Osteocyte (in vitro differentiated cells): ENCODE data around the gene SLC12A3. TPM values are rescaled to one million over a fixed set of nuclear protein-coding genes. Genes with fewer than 3 reads are reported as not detected.
"Not testable (repeated sequence)": the region's sequence is repeated elsewhere in the genome, so short reads cannot be mapped to it uniquely, and the experiment has no call there.

Experiments
- DNase-seq: peaks from one replicate; pipeline ENCODE4 v3.0.0; 2021; ENCODE audit warnings: mixed read lengths; ENCODE audit not compliant: unreplicated experiment; ENCODE audit errors: extremely low spot score
- H3K27ac Mint-ChIP-seq: one replicate; pipeline ENCODE4 v1.8.0; 2021; ENCODE audit warnings: mild to moderate bottlenecking, mixed read lengths; ENCODE audit not compliant: unreplicated experiment
- H3K27me3 Mint-ChIP-seq: one replicate; pipeline ENCODE4 v1.8.0; 2021; ENCODE audit warnings: mixed read lengths; ENCODE audit not compliant: unreplicated experiment
- H3K36me3 Mint-ChIP-seq: one replicate; pipeline ENCODE4 v1.8.0; 2021; ENCODE audit warnings: mixed read lengths; ENCODE audit not compliant: unreplicated experiment
- H3K4me1 Mint-ChIP-seq: one replicate; pipeline ENCODE4 v1.8.0; 2021; ENCODE audit warnings: mixed read lengths; ENCODE audit not compliant: unreplicated experiment
- H3K4me3 Mint-ChIP-seq: one replicate; pipeline ENCODE4 v1.8.0; 2021; ENCODE audit warnings: mild to moderate bottlenecking, moderate library complexity, mixed read lengths; ENCODE audit not compliant: unreplicated experiment
- H3K9me3 Mint-ChIP-seq: one replicate; pipeline ENCODE4 v1.8.0; 2021; ENCODE audit warnings: mixed read lengths; ENCODE audit not compliant: unreplicated experiment
- CTCF ChIP-seq: fragments of 200-600 bp; sonication (generic); IDR thresholded peaks from 2 replicates; pipeline ENCODE4 v1.5.0; 2021; ENCODE audit warnings: antibody characterized with exemption, mild to moderate bottlenecking, moderate library complexity
- total RNA-seq: library from RNA; stranded (reverse); gene quantifications from 2 replicates; pipeline ENCODE4 v1.2.1, GENCODE V29; 2021

SLC12A3 gene
- total RNA-seq, 1 donor from 2014 or later: not detected

DNA sequence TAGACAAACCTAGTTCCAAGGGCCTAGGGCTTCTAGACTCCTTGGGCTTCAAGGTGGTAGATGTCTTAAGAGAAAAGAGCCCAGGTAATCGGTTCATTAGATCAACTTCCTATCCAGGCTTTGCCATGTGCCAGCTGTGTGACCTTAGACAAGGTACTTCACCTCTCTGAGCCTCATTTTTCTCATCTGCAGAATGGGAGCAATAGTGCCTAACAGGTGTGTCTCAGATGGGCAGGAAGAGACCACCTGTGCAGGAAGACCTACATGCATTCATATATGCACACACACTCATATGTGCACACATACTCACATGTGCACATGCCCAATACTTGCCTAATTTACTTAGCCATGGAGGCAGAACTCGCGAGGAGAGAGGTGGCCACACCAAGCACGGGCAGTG lies 15.7 kb downstream of the SLC12A3 start:
- Mint-ChIP-seq H3K27me3 (no peaks in the 10 kb centered on the region), H3K27ac (no peak overlapping the region), H3K4me1 (no peaks in the 10 kb centered on the region), H3K4me3 (no peak overlapping the region), H3K9me3 (no peaks in the 10 kb centered on the region), H3K36me3 (no peaks in the 10 kb centered on the region)
- TF ChIP-seq CTCF: no peak
- no peak for DNase-seq

DNA sequence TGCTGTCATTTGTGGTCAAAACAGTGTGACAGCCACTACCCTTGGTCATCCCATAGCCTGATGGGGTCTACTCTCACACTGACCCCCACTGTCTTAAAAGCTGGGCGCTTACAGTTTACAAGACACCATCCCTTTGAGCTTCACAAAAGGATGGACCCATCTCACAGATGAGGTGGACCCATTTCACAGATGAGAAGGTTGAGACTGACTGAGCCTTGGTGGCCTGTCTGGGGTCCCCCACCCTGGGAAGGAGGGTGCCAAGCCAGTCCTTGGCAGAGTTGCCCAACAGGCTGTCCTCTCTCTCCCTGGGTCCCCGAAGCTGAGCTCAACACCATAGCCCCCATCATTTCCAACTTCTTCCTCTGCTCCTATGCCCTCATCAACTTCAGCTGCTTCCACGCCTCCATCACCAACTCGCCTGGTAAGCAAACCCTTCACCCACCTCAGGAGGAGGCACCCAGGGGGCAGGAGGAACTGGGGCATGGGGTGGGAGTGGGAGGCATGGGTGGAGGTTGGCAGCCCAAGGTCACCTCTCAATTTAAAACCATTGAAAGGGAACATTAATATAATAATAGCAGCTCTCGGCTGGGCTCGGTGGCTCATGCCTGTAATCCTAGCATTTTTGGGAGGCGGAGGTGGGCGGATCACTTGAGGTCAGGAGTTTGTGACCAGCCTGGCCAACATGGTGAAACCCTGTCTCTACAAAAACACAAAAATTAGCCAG lies 17.2 kb downstream of the SLC12A3 start:
- no peaks in the 10 kb centered on the region for H3K27me3 Mint-ChIP-seq
- DNase-seq: no peak
- no peak for TF ChIP-seq CTCF
- H3K9me3 Mint-ChIP-seq: no peaks in the 10 kb centered on the region
- H3K4me3 Mint-ChIP-seq: no peak overlapping the region
- no peaks in the 10 kb centered on the region for H3K4me1 Mint-ChIP-seq
- no peaks in the 10 kb centered on the region for H3K36me3 Mint-ChIP-seq
- no peak overlapping the region for H3K27ac Mint-ChIP-seq

GRCh38 chr16:56883586-56883985 lies 18.6 kb downstream of the SLC12A3 start:
- no peaks in the 10 kb centered on the region for H3K27me3 Mint-ChIP-seq
- no peak overlapping the region for H3K27ac Mint-ChIP-seq
- no peak for DNase-seq
- TF ChIP-seq CTCF: no peak
- no peaks in the 10 kb centered on the region for H3K4me1 Mint-ChIP-seq
- H3K4me3 Mint-ChIP-seq: no peak overlapping the region
- no peaks in the 10 kb centered on the region for H3K9me3 Mint-ChIP-seq
- H3K36me3 Mint-ChIP-seq: no peaks in the 10 kb centered on the region

GRCh38 chr16:56884026-56884582 lies 19.1 kb downstream of the SLC12A3 start:
- DNase-seq: no peak
- no peaks in the 10 kb centered on the region for H3K27me3 Mint-ChIP-seq
- H3K4me3 Mint-ChIP-seq: no peak overlapping the region
- no peaks in the 10 kb centered on the region for H3K36me3 Mint-ChIP-seq
- no peaks in the 10 kb centered on the region for H3K4me1 Mint-ChIP-seq
- H3K9me3 Mint-ChIP-seq: no peaks in the 10 kb centered on the region
- no peak for TF ChIP-seq CTCF
- H3K27ac Mint-ChIP-seq: no peak overlapping the region

DNA sequence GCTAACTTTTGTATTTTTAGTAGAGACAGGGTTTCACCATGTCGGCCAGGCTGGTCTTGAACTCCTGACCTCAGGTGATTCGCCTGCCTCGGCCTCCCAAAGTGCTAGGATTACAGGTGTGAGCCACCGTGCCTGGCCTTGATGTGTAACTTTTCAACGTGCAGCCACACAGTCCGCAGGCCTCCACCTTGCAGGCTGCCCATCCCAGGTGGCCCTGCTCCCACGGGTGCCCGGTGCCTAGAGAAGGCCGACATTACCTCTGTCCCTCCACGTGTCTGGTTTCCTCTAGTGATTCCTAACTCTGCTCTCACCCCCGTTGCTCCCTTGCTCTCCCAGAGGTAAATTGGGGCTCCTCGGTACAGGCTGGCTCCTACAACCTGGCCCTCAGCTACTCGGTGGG lies 19.9 kb downstream of the SLC12A3 start:
- H3K36me3 Mint-ChIP-seq: not testable (repeated sequence)

More for the DNA sequence above, 19.9 kb downstream of the SLC12A3 start:
- not testable (repeated sequence) for DNase-seq, H3K27ac Mint-ChIP-seq, H3K4me1 Mint-ChIP-seq, H3K4me3 Mint-ChIP-seq, H3K27me3 Mint-ChIP-seq, H3K9me3 Mint-ChIP-seq
